RWPE1 (cell line): ENCODE measurements around the gene ZNF541.

ENCODE experiments used
- CTCF ChIA-PET: fragments of 350-600 bp; sonication (Branson Sonifier 250); formaldehyde crosslinking; extraction: SDS; loops from one replicate; lab custom pipeline; 2021; lab: Yijun Ruan, JAX
- POLR2A ChIA-PET: fragments of 400-600 bp; formaldehyde crosslinking; extraction: SDS; loops from one replicate; lab custom pipeline; 2020; ENCODE audit warnings: antibody characterized with exemption; ENCODE audit not compliant: low non-redundant PET; lab: Yijun Ruan, JAX
- DNase-seq: peaks from one replicate; pipeline ENCODE4 v3.0.0; 2012; ENCODE audit warnings: low spot score
- H3K27ac ChIP-seq: fragments of 450-650 bp; 2 replicates; pipeline ENCODE4 v1.5.1; 2017
- CTCF ChIP-seq: fragments of 450-650 bp; conservative IDR thresholded peaks from 2 replicates; pipeline ENCODE4 v1.5.1; 2017; ENCODE audit warnings: low read depth, mild to moderate bottlenecking

Gene ZNF541

DNA sequence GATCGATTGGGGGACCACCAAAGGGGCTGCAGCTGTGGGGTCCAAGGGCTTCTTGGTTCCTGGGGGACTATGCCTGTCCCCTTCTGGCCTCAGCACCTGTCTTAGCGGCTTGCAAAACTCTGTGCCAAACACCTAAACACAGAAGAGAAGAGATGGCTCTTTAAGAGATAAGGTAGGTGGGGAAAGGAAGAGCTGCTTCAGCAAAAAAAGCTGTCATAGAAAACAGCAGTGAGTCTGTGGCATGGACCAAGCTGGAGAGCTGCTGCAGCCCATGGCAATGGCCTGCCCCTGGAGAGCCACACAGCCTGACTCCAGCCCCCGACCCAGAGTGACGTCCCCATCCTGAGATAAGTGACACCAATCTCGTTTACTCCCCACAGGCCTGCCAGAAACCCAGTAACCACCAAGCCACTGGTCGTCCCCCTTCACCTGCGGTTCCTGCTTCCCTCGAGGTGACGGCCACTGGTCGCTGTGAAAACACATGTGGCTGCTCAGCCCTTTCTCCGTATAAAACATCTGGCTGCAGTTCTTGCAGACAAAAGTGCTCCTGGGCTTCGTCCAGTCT, 33.1 kb downstream of the ZNF541 start:
- no peak for TF ChIP-seq CTCF
- CTCF ChIA-PET = no interaction called here
- no peak for DNase-seq
- POLR2A ChIA-PET = no interaction called here
- H3K27ac ChIP-seq = no peak overlapping the region

DNA sequence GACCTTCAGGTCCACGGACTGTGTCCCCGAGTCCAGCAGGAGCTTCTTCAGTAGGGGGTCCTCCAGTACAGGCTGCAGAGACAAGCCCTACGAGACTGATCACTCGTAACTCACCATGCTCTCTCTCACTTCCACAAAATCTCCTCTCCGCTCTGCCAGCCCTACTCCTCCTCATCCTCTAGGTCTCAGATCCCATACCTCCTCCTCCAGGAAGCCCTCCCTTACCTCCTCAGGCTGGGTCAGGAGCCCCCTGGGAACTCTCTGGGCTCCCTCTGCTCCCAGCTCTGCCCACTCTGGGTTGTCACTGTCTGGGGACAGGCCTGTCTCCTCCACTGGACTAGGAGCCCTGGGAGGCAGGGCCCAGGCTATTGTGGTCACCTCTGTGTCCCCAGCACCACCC, 34.1 kb downstream of the ZNF541 start:
- no peak for DNase-seq
- H3K27ac ChIP-seq = no peak overlapping the region
- POLR2A ChIA-PET = no interaction called here
- CTCF ChIA-PET = interaction anchor here (0.7 kb wide), 1 partner anchor 23 kb away, joined by 3 read pairs; no protein-coding TSS in a partner anchor
- TF ChIP-seq CTCF = no peak

- no peak for DNase-seq
- POLR2A ChIA-PET = no interaction called here
- TF ChIP-seq CTCF = no peak
- CTCF ChIA-PET = no interaction called here
- no peak overlapping the region for H3K27ac ChIP-seq
Measured at GRCh38 chr19:47537493-47537892, 35.5 kb downstream of the ZNF541 start.

- ChIA-PET POLR2A (no interaction called here), CTCF (interaction anchor here (0.6 to 0.8 kb wide), 2 partner anchors 67 to 86 kb away, joined by 3 read pairs; no protein-coding TSS in a partner anchor)
- DNase-seq = no peak
- TF ChIP-seq CTCF = no peak
- no peak overlapping the region for H3K27ac ChIP-seq
Measured at GRCh38 chr19:47534628-47535027, 38.3 kb downstream of the ZNF541 start.

DNA sequence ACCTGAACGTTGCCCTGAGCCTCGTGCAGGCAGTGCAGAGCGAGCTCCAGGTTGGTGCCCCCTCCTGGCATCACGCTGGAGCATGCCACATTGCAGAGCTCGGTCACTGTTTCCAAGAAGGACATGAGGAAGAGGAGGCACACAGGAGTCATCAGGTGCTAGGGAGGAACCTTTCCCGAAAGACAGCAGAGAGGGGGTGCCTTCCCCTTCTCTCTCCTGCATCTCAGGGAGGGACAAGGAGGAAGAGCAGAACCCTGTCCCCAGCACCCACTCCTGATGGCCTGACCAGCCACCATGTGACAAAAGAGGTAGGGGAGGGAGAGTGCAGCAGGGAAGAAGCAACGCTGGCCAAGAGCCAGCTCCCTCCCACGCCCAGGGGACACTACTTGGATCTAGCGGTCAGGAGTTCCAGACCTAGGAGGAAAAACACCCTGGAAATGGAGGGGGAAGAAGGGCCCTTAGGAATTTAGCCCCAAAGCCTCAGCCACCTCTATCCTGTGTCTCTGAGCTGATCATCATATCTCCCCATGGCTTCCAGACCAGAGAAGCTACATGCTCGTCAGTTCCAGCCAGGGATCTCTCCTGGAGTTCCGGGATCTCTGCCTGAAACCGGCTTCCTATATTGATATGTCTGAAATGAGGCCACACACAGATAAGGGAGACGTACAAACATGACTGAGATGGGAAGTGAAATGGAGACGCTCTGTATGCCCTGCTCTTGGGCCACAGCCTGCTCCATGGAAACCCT, 41.1 kb downstream of the ZNF541 start:
- ChIA-PET CTCF (interaction anchor here (0.9 kb wide), 1 partner anchor 16 kb away, joined by 6 read pairs; no protein-coding TSS in a partner anchor), POLR2A (interaction anchor here (0.5 kb wide), 1 partner anchor 169 kb away, joined by 3 read pairs; no protein-coding TSS in a partner anchor)

More for the DNA sequence above, 41.1 kb downstream of the ZNF541 start:
- no peak for DNase-seq
- H3K27ac ChIP-seq = no peak overlapping the region
- no peak for TF ChIP-seq CTCF
